OCI-LY3 (cell line): ENCODE measurements around the gene ITGA11.

ENCODE experiments used
- CTCF ChIP-seq: fragments of 200-600, 300-600 bp; sonication (generic); IDR thresholded peaks from 2 replicates; pipeline ENCODE4 v1.5.1; 2014; ENCODE audit warnings: antibody characterized with exemption, low read length, low read depth
- EZH2phosphoT487 ChIP-seq: fragments of 200-600 bp; shearing (Covaris generic); IDR thresholded peaks from 2 replicates; pipeline ENCODE4 v1.6.1; 2018; ENCODE audit warnings: antibody characterized with exemption, mixed run types, low read depth

GRCh38 chr15:68317281-68318007 is 114.5 kb downstream of the ITGA11 start:
- TF ChIP-seq CTCF: no peak
- no peak for TF ChIP-seq EZH2phosphoT487
